ENCODE measurements around the gene MBD3. TPM values are rescaled to one million over a fixed set of nuclear protein-coding genes. Genes with fewer than 3 reads are reported as not detected.
A peak's percentile ranks its signal among the peaks of the same experiment; 100 is the strongest.
"Not testable (repeated sequence)": the region's sequence is repeated elsewhere in the genome, so short reads cannot be mapped to it uniquely, and the experiment has no call there.

Gene MBD3
- total RNA-seq, 1 donor from 2014 or later: 64.2 TPM

DNA sequence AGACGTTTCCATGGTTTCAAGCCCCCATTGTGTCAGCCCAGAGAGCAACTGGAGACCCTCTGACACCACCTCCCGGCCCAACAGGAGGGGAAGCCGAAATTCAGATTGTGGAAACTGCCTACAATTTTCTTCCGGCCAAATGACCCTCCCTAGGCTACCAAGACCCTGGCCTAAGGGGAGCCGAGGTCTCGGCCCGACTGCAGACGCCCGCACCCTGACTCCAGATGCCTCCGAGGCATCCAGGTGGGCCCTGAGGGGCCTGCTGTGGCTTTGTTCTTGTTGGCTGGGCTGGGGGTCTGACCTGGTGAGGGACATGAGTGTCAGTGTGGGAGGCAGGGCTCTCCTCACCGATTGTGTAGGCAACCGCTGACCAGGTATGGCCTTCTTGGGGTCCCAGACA lies 34.1 kb downstream of the MBD3 start:
- DNase-seq (ENCODE audit: missing footprints): no peak
- ATAC-seq: no peak
- intact Hi-C loops (cut with DNase I): no loop called here

- ATAC-seq (no peak), DNase-seq (ENCODE audit: missing footprints) (no peak)
- intact Hi-C loops (cut with DNase I): no loop called here
Observed at GRCh38 chr19:1556390-1557070, 36.1 kb downstream of the MBD3 start.

- no peak for ATAC-seq
- intact Hi-C loops (cut with DNase I): no loop called here
- DNase-seq (ENCODE audit: missing footprints): no peak
Observed at GRCh38 chr19:1555487-1556389, 36.9 kb downstream of the MBD3 start.

- intact Hi-C loops (cut with DNase I): no loop called here
- ATAC-seq: no peak
- no peak for DNase-seq (ENCODE audit: missing footprints)
Observed at GRCh38 chr19:1554968-1555367, 37.7 kb downstream of the MBD3 start.

DNA sequence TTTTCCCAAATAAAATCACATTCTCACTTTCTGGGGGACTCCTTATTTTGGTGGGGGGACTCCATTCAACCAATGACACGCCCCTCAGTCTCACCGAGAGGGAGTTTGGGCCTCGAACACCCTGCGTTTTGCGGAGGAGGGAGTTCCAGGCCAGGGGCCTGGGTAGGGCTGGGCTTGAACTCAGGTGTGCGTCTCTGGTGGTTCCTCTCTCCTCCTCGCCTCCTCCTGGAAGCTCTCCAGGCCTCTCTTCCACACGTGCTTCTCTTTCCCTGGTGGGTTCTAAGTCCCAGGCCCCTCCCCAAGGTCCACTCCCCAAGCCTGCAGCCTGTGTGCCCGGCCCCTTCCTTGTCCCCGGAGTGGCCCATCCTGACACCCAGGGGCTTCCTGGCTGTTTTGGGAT lies 39.2 kb downstream of the MBD3 start:
- DNase-seq (ENCODE audit: missing footprints): no peak
- ATAC-seq: no peak
- intact Hi-C loops (cut with DNase I): no loop called here

- ATAC-seq (no peak), DNase-seq (ENCODE audit: missing footprints) (no peak)
- intact Hi-C loops (cut with DNase I): no loop called here
Observed at GRCh38 chr19:1551068-1552040, 41.3 kb downstream of the MBD3 start.

DNA sequence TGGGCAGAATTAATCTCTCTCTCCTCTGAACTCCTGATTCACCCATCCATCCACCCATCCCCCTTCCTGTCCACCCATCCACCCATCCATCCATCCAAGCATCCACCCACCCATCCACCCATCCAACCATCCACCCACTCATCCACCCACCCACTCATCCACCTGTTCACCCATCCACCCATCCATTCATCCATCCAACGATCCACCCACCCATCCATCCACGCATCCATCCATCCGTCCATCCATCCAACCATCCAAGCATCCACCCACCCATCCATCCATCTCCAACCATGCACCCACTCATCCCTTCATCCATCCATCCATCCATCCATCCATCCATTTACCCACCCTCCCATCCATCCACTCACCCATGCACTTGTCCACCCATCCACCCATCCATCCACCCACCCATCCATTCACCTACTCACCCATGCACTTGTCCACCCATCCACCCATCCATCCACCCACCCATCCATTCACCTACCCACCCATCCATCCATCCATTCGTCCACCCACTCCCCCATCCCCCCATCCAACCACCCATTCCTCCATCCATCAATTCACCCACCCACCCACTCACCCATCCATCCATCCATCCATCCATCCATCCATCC lies 43.2 kb downstream of the MBD3 start:
- ATAC-seq (no peak), DNase-seq (ENCODE audit: missing footprints) (no peak)
- intact Hi-C loops (cut with DNase I): no loop called here

- ATAC-seq (peak; percentile 72), DNase-seq (ENCODE audit: missing footprints) (no peak)
- intact Hi-C loops (cut with DNase I): no loop called here
Observed at GRCh38 chr19:1540365-1540925, 52.2 kb downstream of the MBD3 start.

- DNase-seq (ENCODE audit: missing footprints); intact Hi-C loops (cut with DNase I); ATAC-seq: not testable (repeated sequence)
Observed at GRCh38 chr19:1539749-1540148, 52.9 kb downstream of the MBD3 start.

- DNase-seq (ENCODE audit: missing footprints) (no peak), ATAC-seq (no peak)
- intact Hi-C loops (cut with DNase I): no loop called here
Observed at GRCh38 chr19:1538978-1539377, 53.7 kb downstream of the MBD3 start.

DNA sequence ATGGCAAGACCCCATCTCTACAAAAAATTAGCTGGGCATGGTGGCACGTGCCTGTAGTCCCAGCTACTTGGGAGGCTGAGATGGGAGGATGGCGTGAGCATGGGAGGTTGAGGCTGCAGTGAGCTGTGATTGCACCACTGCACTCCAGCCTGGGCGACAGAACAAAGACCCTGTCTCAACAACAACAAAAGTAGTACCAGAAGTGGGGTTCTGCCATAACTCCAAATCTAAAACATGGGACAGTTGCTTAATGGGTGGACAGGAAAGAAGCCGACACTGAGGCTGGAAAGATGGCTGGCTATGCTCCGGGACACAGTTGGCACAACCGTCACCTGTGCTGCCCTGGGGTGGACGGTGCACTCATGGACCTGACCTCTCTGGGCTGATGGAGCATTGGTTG lies 57.0 kb downstream of the MBD3 start:
- DNase-seq (ENCODE audit: missing footprints); ATAC-seq; intact Hi-C loops (cut with DNase I): not testable (repeated sequence)

- ATAC-seq (no peak), DNase-seq (ENCODE audit: missing footprints) (no peak)
- intact Hi-C loops (cut with DNase I): no loop called here
Observed at GRCh38 chr19:1534972-1535371, 57.7 kb downstream of the MBD3 start.

DNA sequence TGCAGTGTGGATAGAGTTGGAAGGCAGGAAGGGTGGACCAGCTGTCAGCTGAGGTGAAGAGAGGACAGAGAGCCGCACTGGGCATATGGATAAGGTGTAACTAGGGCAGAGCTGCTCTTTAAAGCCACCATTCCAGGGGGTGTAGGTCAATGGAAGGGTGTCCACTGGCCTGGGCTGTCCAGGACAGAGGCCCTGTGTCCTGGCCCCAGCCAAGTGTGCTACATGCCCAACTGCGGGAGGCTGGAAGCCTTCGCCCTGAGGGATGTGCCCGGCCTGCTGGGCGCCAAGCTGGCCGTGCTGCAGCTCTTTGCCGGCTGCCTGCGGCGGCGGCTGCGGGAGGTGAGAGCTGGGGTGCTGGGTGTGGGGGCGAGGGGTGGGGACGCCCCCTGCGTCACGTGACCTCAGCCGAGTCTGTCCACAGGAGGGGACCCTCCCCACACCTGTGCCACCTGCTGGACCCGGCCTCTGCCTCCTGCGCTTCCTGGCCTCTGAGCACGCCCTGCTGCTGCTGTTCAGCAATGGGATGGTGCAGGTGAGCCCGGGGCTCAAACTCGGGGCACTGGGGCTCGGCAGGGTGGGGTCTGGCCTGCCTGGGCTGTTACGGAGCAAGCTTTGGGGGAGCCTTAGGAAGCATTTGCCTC lies 59.0 kb downstream of the MBD3 start:
- intact Hi-C loops (cut with DNase I): no loop called here
- no peak for ATAC-seq
- no peak for DNase-seq (ENCODE audit: missing footprints)

DNA sequence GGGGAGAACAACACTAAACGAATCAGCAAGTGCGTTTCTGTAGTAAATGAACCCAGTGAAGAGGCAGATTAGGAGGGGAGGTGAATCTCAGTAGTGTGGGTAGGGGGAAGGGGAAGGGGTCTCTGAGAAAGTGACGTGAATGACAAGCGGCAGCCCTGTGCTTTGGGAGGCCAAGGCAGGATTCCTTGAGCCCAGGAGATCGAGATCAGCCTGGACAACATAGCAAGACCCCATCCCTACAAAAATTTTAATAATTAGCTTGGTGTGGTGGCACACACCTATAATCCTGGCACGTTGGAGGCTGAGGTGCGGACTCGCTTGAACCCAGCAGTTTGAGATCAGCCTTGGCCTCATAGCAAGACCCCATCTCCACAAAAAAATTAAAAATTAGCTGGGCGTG lies 60.7 kb downstream of the MBD3 start:
- intact Hi-C loops (cut with DNase I): no loop called here
- DNase-seq (ENCODE audit: missing footprints) (no peak), ATAC-seq (no peak)

DNA sequence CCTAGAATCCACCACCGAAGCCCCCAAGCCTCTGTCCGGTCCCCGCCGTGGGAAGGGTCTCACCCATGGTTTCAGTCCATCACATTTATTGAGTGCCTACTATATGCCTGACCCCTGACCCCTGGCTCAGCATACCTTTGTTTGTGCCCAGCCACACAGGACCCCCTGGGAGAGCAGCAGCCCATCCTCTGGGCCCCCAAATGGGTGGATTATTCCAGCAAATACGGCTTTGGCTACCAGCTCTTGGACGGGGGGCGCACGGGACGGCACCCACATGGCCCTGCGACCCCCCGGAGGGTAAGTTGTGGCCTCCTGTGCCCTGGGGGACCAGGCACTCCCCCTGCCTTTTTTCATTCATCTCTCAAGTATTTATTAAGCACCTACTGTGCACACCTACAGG lies 61.1 kb downstream of the MBD3 start:
- ATAC-seq: no peak
- no peak for DNase-seq (ENCODE audit: missing footprints)
- intact Hi-C loops (cut with DNase I): no loop called here

DNA sequence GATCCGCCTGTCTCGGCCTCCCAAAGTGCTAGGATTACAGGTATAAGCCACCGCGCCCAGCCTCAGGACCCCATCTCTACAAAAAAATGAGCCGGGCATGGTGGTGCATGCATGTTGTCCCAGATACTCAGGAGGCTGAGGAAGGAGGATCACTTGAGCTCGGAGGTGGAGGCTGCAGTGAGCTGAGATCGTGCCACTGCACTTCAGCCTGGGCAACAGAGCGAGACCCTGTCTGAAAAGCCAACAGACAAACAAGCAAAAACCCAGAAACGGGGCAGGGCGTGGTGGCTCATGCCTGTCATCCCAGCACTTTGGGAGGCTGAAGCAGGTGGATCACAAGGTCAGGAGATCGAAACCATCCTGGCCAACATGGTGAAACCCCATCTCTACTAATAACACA lies 61.8 kb downstream of the MBD3 start:
- ATAC-seq; DNase-seq (ENCODE audit: missing footprints); intact Hi-C loops (cut with DNase I): not testable (repeated sequence)

- no peak for ATAC-seq
- intact Hi-C loops (cut with DNase I): no loop called here
- DNase-seq (ENCODE audit: missing footprints): no peak
Observed at GRCh38 chr19:1529430-1529816, 63.2 kb downstream of the MBD3 start.
